ENCODE results near the gene PDE6A. TPM values are rescaled to one million over a fixed set of nuclear protein-coding genes. Genes with fewer than 3 reads are reported as not detected.

The PDE6A gene
- total and polyA plus RNA-seq, 2 of the 8 experiments (the other 6 are each of a cell fraction or from before 2014, with no cell fraction given) = not detected

DNA sequence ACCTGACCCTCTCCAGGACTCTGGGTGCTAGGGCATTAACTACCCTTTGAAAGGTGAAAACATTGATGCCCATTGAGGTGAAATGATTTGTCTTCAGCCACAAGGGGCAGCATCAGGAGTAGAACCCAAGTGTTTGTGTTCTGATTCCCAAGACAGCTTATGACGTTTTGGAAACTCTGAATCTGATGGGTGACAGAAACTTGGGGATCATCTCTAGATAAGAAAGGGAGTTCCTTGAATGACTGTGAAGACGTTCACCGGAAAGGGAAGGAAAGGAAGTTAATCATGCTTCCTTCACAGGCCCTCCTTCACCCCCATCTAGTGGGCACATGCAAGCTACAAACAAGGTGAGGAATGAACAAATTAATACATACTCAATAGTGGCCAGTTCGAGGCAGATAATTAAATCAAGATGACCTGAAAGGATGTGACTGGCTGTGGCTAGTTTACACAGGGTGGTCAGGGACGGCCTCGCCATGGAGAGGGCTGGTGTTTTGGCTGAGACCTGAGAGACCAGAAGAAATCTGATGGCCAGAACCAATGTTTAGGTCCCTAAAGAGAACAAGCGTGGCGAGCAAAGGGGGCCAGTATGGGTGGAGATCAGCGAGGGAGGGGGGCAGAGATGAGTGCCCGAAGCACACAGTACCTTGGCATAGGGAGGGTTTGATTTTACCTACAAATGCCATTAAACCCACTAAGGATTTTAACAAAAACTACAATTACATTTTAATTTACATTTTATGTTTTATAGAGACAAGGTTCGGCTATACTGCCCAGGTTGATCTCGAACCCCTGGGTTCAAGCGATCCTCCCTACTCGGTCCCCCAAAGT, 15.0 kb upstream of the PDE6A start:
- H2BK20ac ChIP-seq (ENCODE audit: low read length) = no peak overlapping the region
- peak overlapping the region; percentile 59 for H2AFZ ChIP-seq (ENCODE audit: low read length)
- H2BK5ac ChIP-seq (ENCODE audit: low read depth, low read length) = peak overlapping the region; percentile 49; the same call in 1 of the 2 replicates
- POLR2A ChIA-PET (ENCODE audit: partially characterized antibody) = interaction anchor here (0.8 to 1.7 kb wide), 3 partner anchors 42 to 123 kb away, joined by 3 to 4 read pairs (median 3); no protein-coding TSS in a partner anchor
- peak; percentile 48 for FAIRE-seq
- 0 out of 2 replicates have a peak overlapping the region, but pooled peaks have one; percentile 26 for H3K27ac ChIP-seq (ENCODE audit: low read depth, low read length)
- H3K4ac ChIP-seq (replicated peaks; ENCODE audit: insufficient read length, low read depth, low read length) = peak overlapping the region; percentile 27
- no peaks in the 10 kb centered on the region for H3K36me3 ChIP-seq (ENCODE audit: control insufficient read depth in 2 of 4, insufficient read depth in 4 of 4, low read length in 3 of 4)
- no peak overlapping the region for H2BK12ac ChIP-seq (ENCODE audit: low read depth, low read length)
- H3K23me2 ChIP-seq (ENCODE audit: low read depth, low read length) = peaks cover 9% of the 10 kb centered on the region
- H2BK15ac ChIP-seq (ENCODE audit: low read length) = no peak overlapping the region; the same call in 1 of the 2 replicates
- H3K14ac ChIP-seq (ENCODE audit: insufficient read length) = no peak overlapping the region
- H2BK120ac ChIP-seq (replicated peaks; ENCODE audit: low read depth, low read length) = no peak overlapping the region
- H3K27me3 ChIP-seq (replicated peaks in 1 of 4; ENCODE audit: control insufficient read depth in 3 of 4, extremely low read depth in 1 of 4, insufficient read depth in 3 of 4, low read length in 3 of 4) = peaks cover 0 to 5% (median 1%) of the 10 kb centered on the region in 4 experiments; a peak in 3 of 7 replicates
- 0 out of 2 replicates have a peak overlapping the region, but pooled peaks have one; percentile 32 for H4K8ac ChIP-seq (ENCODE audit: extremely low read depth, insufficient read depth, low read length)
- peak overlapping the region in 1 of 4 experiments; percentile 53; a peak in 2 of 7 replicates for H3K9ac ChIP-seq (replicated peaks in 1 of 4; ENCODE audit: extremely low read depth in 1 of 4, low read depth in 3 of 4, low read length in 3 of 4)
- H3K79me2 ChIP-seq (ENCODE audit: control insufficient read depth in 1 of 2, insufficient read depth in 2 of 2, low read length in 2 of 2) = no peaks in the 10 kb centered on the region
- H3K4me3 ChIP-seq (ENCODE audit: extremely low read depth in 1 of 4, insufficient read depth in 2 of 4, low read depth in 3 of 4, low read length in 4 of 4) = peak overlapping the region; percentile 39 to 87 (median 57)
- H4K5ac ChIP-seq (ENCODE audit: insufficient read length, low read depth, low read length) = no peak overlapping the region
- H3K18ac ChIP-seq (ENCODE audit: extremely low read depth, low read length) = no peak overlapping the region
- no peaks in the 10 kb centered on the region for H3K79me1 ChIP-seq (ENCODE audit: low read depth, low read length)
- no peak overlapping the region for H4K91ac ChIP-seq (replicated peaks; ENCODE audit: insufficient read length, low read length)
- no peak overlapping the region for H3K56ac ChIP-seq (replicated peaks; ENCODE audit: insufficient read length, low read depth, low read length)
- peaks cover 0 to 8% (median 5%) of the 10 kb centered on the region in 4 experiments; a peak in 4 of 7 replicates for H3K4me1 ChIP-seq (replicated peaks in 1 of 4; ENCODE audit: control insufficient read depth in 3 of 4, insufficient read depth in 4 of 4, low read length in 3 of 4)
- WGBS, 2 experiments (ENCODE audit: extremely low coverage in 1 of 2, insufficient coverage in 1 of 2, insufficient read length in 1 of 2, insufficient replicate concordance in 2 of 2, low coverage in 1 of 2, low lambda C conversion rate in 2 of 2, missing lambda C conversion rate in 1 of 2) = 40% methylated on average over 14 of the region's 14 CpGs; no CpG with 5 or more reads in 1 of the 2 experiments
- H3K9me3 ChIP-seq (ENCODE audit: insufficient read depth in 2 of 2, low read depth in 1 of 2, low read length in 1 of 2) = no peaks in the 10 kb centered on the region
- no peak overlapping the region for H2AK5ac ChIP-seq (ENCODE audit: low read depth, low read length)
- CTCF ChIA-PET (ENCODE audit: partially characterized antibody) = interaction anchor here (0.6 to 8.5 kb wide), 40 partner anchors 9 to 615 kb away, joined by 3 to 112 read pairs (median 4); partner anchors contain the start of genes GRPEL2, PDE6A and TIGD6
- peak overlapping the region; percentile 71 to 95 for H3K4me2 ChIP-seq (ENCODE audit: insufficient read depth in 1 of 2, low read depth in 2 of 2, low read length in 2 of 2)
- peaks cover 0 to 2% of the 10 kb centered on the region in 2 experiments for H4K20me1 ChIP-seq (replicated peaks in 1 of 2; ENCODE audit: control insufficient read depth in 1 of 2, insufficient read depth in 2 of 2, low read length in 2 of 2)
- H3K23ac ChIP-seq (ENCODE audit: insufficient read length) = no peak overlapping the region
- peak in 1 of 2 experiments; percentile 52 for DNase-seq (ENCODE audit: low read depth in 1 of 2, low spot score in 2 of 2)
- no peak for TF ChIP-seq SP2 (IDR thresholded peaks at IDR 0.05; ENCODE audit: low read length)
- no peak for TF ChIP-seq ZNF274 (IDR thresholded peaks at IDR 0.05; ENCODE audit: borderline replicate concordance, extremely low read depth, low read length)
- no peak for TF ChIP-seq KDM4A (IDR thresholded peaks at IDR 0.05; ENCODE audit: low read depth, low read length, severe bottlenecking)
- no peak for TF ChIP-seq MAFK (IDR thresholded peaks at IDR 0.05; ENCODE audit: low read depth, low read length)
- TF ChIP-seq PHF8 (conservative IDR thresholded peaks at IDR 0.05; ENCODE audit: low read depth, low read length) = no peak
- TF ChIP-seq GABPA (IDR thresholded peaks at IDR 0.05; ENCODE audit: borderline replicate concordance, insufficient read depth, low read length) = no peak
- TF ChIP-seq, protein P1, sequence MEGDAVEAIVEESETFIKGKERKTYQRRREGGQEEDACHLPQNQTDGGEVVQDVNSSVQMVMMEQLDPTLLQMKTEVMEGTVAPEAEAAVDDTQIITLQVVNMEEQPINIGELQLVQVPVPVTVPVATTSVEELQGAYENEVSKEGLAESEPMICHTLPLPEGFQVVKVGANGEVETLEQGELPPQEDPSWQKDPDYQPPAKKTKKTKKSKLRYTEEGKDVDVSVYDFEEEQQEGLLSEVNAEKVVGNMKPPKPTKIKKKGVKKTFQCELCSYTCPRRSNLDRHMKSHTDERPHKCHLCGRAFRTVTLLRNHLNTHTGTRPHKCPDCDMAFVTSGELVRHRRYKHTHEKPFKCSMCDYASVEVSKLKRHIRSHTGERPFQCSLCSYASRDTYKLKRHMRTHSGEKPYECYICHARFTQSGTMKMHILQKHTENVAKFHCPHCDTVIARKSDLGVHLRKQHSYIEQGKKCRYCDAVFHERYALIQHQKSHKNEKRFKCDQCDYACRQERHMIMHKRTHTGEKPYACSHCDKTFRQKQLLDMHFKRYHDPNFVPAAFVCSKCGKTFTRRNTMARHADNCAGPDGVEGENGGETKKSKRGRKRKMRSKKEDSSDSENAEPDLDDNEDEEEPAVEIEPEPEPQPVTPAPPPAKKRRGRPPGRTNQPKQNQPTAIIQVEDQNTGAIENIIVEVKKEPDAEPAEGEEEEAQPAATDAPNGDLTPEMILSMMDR (IDR thresholded peaks at IDR 0.05; ENCODE audit: control extremely low read depth in 1 of 3, insufficient read depth in 1 of 3, low read depth in 1 of 3, low read length in 3 of 3) = peak in 2 of 3 experiments; percentile 59 to 72; a peak in 3 of 4 replicates
- TF ChIP-seq TEAD4 (IDR thresholded peaks at IDR 0.05; ENCODE audit: low read depth, low read length) = no peak
